GM12878 (cell line): Measurements from ENCODE around the gene STRN4. TPM values are rescaled to one million over a fixed set of nuclear protein-coding genes. Genes with fewer than 3 reads are reported as not detected.

Source experiments
- ATAC-seq: fragments of 200-7000 bp; cut with Tn5 transposase; 3 replicates; pipeline ENCODE4 v1.9.1; 2020; ENCODE audit warnings: mild to moderate bottlenecking, moderate library complexity
- BruUV-seq: library from RNA; stranded (reverse); fragments of 400-500 nt; replicated peaks from 2 replicates; lab custom pipeline; 2021; lab: Mats Ljungman, UMichigan
- CTCF ChIA-PET: fragments of 300-600 bp; sonication (Branson Sonifier 250); formaldehyde crosslinking; extraction: SDS; loops from one replicate; lab custom pipeline; 2021; ENCODE audit warnings: inconsistent platforms; lab: Yijun Ruan, JAX
- POLR2A ChIA-PET: fragments of 350-600 bp; formaldehyde crosslinking; extraction: SDS; loops from one replicate; lab custom pipeline; 2021; ENCODE audit warnings: inconsistent platforms; lab: Charles Lee
- RAD21 ChIA-PET: fragments of 300-600 bp; sonication (Branson Sonifier 250); formaldehyde crosslinking; loops from one replicate; lab custom pipeline; 2023; ENCODE audit warnings: antibody characterized with exemption; ENCODE audit not compliant: unreplicated experiment; lab: Charles Lee
- SMC1A ChIA-PET: fragments of 300-600 bp; sonication (Branson Sonifier 250); formaldehyde crosslinking; loops from one replicate; lab custom pipeline; 2023; ENCODE audit not compliant: unreplicated experiment, uncharacterized antibody; lab: Charles Lee
- DNase-seq: peaks from one replicate; pipeline ENCODE4 v3.0.0-alpha.2; 2011; ENCODE audit warnings: low read depth, low spot score
- FAIRE-seq: peaks from 3 replicates; lab custom pipeline; 2011; peaks lifted over from hg19 to GRCh38; lab: Jason Lieb, UNC
- H2AFZ ChIP-seq: 2 replicates; pipeline ENCODE4 v1.6.0; 2011; ENCODE audit warnings: low read depth, low read length, control low read depth; ENCODE audit not compliant: control insufficient read depth
- H3K27ac ChIP-seq: 2 replicates; pipeline ENCODE4 v1.5.1; 2011; ENCODE audit warnings: control low read depth; ENCODE audit not compliant: control insufficient read depth, insufficient read depth
- H3K27me3 ChIP-seq, 2 experiments: replicated peaks in 1 of 2; 2 replicates each; pipeline versions ENCODE4 v1.6.0 to v1.6.1; 2011; ENCODE audit warnings: low read length in 1 of 2; ENCODE audit not compliant: control insufficient read depth in 2 of 2, insufficient read depth in 2 of 2
- H3K36me3 ChIP-seq, 2 experiments: 2 replicates each; pipeline ENCODE4 v1.5.1; 2011; ENCODE audit warnings: low read length in 1 of 2; ENCODE audit not compliant: control insufficient read depth in 2 of 2, insufficient read depth in 2 of 2
- H3K4me1 ChIP-seq: 2 replicates; pipeline ENCODE4 v1.6.1; 2011; ENCODE audit warnings: mild to moderate bottlenecking, low read length, moderate library complexity, mixed read lengths; ENCODE audit not compliant: control insufficient read depth, insufficient read depth
- H3K4me2 ChIP-seq: 2 replicates; pipeline ENCODE4 v1.6.0; 2011; ENCODE audit warnings: control low read depth; ENCODE audit not compliant: control insufficient read depth, insufficient read depth
- H3K4me3 ChIP-seq: fragments of 200-600 bp; sonication (generic); 2 replicates; pipeline ENCODE4 v1.5.1; 2016
- H3K79me2 ChIP-seq: 2 replicates; pipeline ENCODE4 v1.6.0; 2011; ENCODE audit warnings: low read length; ENCODE audit not compliant: control insufficient read depth, insufficient read depth
- H3K9ac ChIP-seq: 2 replicates; pipeline ENCODE4 v1.8.0; 2011; ENCODE audit warnings: low read length, control low read depth, mixed read lengths; ENCODE audit not compliant: control insufficient read depth, insufficient read depth
- H3K9me3 ChIP-seq: replicated peaks from 3 replicates; pipeline ENCODE4 v1.5.1; 2011; ENCODE audit warnings: mild to moderate bottlenecking, low read length; ENCODE audit not compliant: control insufficient read depth, insufficient read depth
- H4K20me1 ChIP-seq: 2 replicates; pipeline ENCODE4 v1.6.0; 2011; ENCODE audit not compliant: control insufficient read depth, insufficient read depth
- CTCF ChIP-seq, 3 experiments: IDR thresholded peaks in 2 of 3; conservative IDR thresholded peaks in 1 of 3; 2 replicates each; pipeline ENCODE4 v1.5.1; 2011; ENCODE audit warnings: low read depth in 3 of 3, low read length in 3 of 3, mild to moderate bottlenecking in 3 of 3, control low read depth in 2 of 3, moderate library complexity in 2 of 3, inconsistent platforms in 1 of 3, mixed read lengths in 1 of 3; ENCODE audit not compliant: control insufficient read depth in 2 of 3, insufficient read depth in 1 of 3; ENCODE audit errors: extremely low read depth in 1 of 3
- ELK1 ChIP-seq: IDR thresholded peaks from 2 replicates; pipeline ENCODE4 v1.6.1; 2012; ENCODE audit warnings: low read depth, low read length, improper control_type of control experiment
- HDAC2 ChIP-seq: fragments of 200-600 bp; sonication (generic); IDR thresholded peaks from 2 replicates; pipeline ENCODE4 v1.6.1; 2017
- HSF1 ChIP-seq: fragments of 150-350 bp; IDR thresholded peaks from 2 replicates; pipeline ENCODE4 v1.6.1; 2014; ENCODE audit warnings: mild to moderate bottlenecking, low read depth, low read length
- IRF3 ChIP-seq: fragments of 450-650 bp; IDR thresholded peaks from 2 replicates; pipeline ENCODE4 v1.6.1; 2014; ENCODE audit warnings: mild to moderate bottlenecking
- JUND ChIP-seq: IDR thresholded peaks from 2 replicates; pipeline ENCODE4 v1.6.1; 2012; ENCODE audit warnings: low read depth, mild to moderate bottlenecking, low read length, improper control_type of control experiment, moderate library complexity
- NKRF ChIP-seq: fragments of 450-650 bp; conservative IDR thresholded peaks from 2 replicates; pipeline ENCODE4 v1.6.1; 2017; ENCODE audit warnings: mild to moderate bottlenecking, moderate library complexity
- POLR2A ChIP-seq: IDR thresholded peaks from 2 replicates; pipeline ENCODE4 v1.6.1; 2011; ENCODE audit warnings: low read depth, mild to moderate bottlenecking, low read length
- REST ChIP-seq: IDR thresholded peaks from 2 replicates; pipeline ENCODE4 v1.6.1; 2012; ENCODE audit warnings: mild to moderate bottlenecking, low read depth, low read length
- SP1 ChIP-seq: IDR thresholded peaks from one replicate; pipeline ENCODE4 v1.6.1; 2011; ENCODE audit warnings: low read depth, low read length
- SREBF1 ChIP-seq: IDR thresholded peaks from 2 replicates; pipeline ENCODE4 v1.6.1; 2012; ENCODE audit warnings: mild to moderate bottlenecking, low read length
- SREBF2 ChIP-seq: IDR thresholded peaks from 2 replicates; pipeline ENCODE4 v1.6.1; 2012; ENCODE audit warnings: mild to moderate bottlenecking, low read length
- TCF12 ChIP-seq: IDR thresholded peaks from 2 replicates; pipeline ENCODE4 v1.6.1; 2011; ENCODE audit warnings: low read depth, mild to moderate bottlenecking, low read length
- WGBS: methylation state at CpG from one replicate; pipeline ENCODE4 v1.1.6; 2016; ENCODE audit warnings: low lambda C conversion rate; ENCODE audit not compliant: insufficient replicate concordance, insufficient coverage; ENCODE audit errors: missing lambda C conversion rate; 5-methylcytosine and 5-hydroxymethylcytosine counted together
- in situ Hi-C: fragments of 300-500 bp; cut with MboI; formaldehyde crosslinking; loops from 9 replicates; pipeline ENCODE4 v1.14.3; 2018; ENCODE audit warnings: mixed read lengths
- intact Hi-C: fragments of 100-400 bp; cut with micrococcal nuclease; formaldehyde crosslinking; loops from one replicate; pipeline ENCODE4 v1.14.2; 2022; ENCODE audit not compliant: unreplicated experiment
- polyA plus RNA-seq, 11 experiments: library from polyadenylated mRNA; depleted of rRNA in 4 of 11; unstranded in 6 of 11; stranded (reverse) in 5 of 11; fragments of >200 nt; fragmentation: Nextera tagmentation in 4 of 11; fragmentation: Illumina TruSeq in 1 of 11; extraction: Ambion mirVana in 4 of 11; extraction: Trizol in 1 of 11; gene quantifications; 1 replicate in 1 of 11; 2 replicates in 10 of 11; pipeline versions ENCODE4 v1.2.1 to v1.2.3, GENCODE V29; 2011 to 2016; ENCODE audit warnings: inconsistent platforms in 2 of 11, missing spikeins in 2 of 11, low read depth in 1 of 11
- total RNA-seq, 4 experiments: library from RNA; depleted of rRNA in 3 of 4; stranded (reverse); fragments of >200 nt in 3 of 4; fragmentation: Illumina TruSeq in 1 of 4; extraction: Trizol in 1 of 4; gene quantifications; 2 replicates each; pipeline versions ENCODE4 v1.2.1 to v1.2.3, GENCODE V29; 2013 to 2021

The STRN4 gene
- total and polyA plus RNA-seq, 10 of the 15 experiments (the other 5 are each of a cell fraction or from before 2014, with no cell fraction given) = 0.42 to 62.8 (median 22.5) TPM

GRCh38 chr19:46725859-46726393 lies 20.3 kb downstream of the STRN4 start:
- ATAC-seq (no peak), FAIRE-seq (no peak), DNase-seq (no peak)
- SMC1A ChIA-PET = no interaction called here
- Histone ChIP-seq H4K20me1 (no peaks in the 10 kb centered on the region; the same call in 1 of the 2 replicates), H3K4me1 (no peaks in the 10 kb centered on the region; the same call in 1 of the 2 replicates), H3K36me3 (peaks cover 39 to 81% of the 10 kb centered on the region in 2 experiments; a peak in 3 of 4 replicates), H3K9ac (no peak overlapping the region), H3K27me3 (no peaks in the 10 kb centered on the region), H3K27ac (no peak overlapping the region), H2AFZ (no peak overlapping the region), H3K79me2 (peaks cover 3% of the 10 kb centered on the region; the same call in 1 of the 2 replicates), H3K9me3 (no peaks in the 10 kb centered on the region), H3K4me3 (no peak overlapping the region), H3K4me2 (no peak overlapping the region)
- intact Hi-C loops (loop anchor here (5.0 kb wide), 1 partner anchor 34 kb away; no protein-coding TSS in a partner anchor), in situ Hi-C loops (no loop called here)
- POLR2A ChIA-PET = no interaction called here
- BruUV-seq = no TSS peak
- RAD21 ChIA-PET = no interaction called here
- 77% methylated on average over 9 of the region's 9 CpGs for WGBS
- CTCF ChIA-PET = no interaction called here
- TF ChIP-seq JUND (no peak), HSF1 (no peak), ELK1 (no peak), CTCF (IDR thresholded peaks at IDR 0.05 in 2 of 3, conservative IDR thresholded peaks at IDR 0.05 in 1 of 3; ENCODE audit: control insufficient read depth in 2 of 3, extremely low read depth in 1 of 3, insufficient read depth in 1 of 3, low read depth in 3 of 3, low read length in 3 of 3) (no peak), IRF3 (no peak), SP1 (no peak), POLR2A (no peak), SREBF2 (no peak), HDAC2 (no peak), REST (no peak), NKRF (no peak), SREBF1 (no peak), TCF12 (no peak)
